ENCODE data around the gene THOC5. TPM values are rescaled to one million over a fixed set of nuclear protein-coding genes. Genes with fewer than 3 reads are reported as not detected.

The THOC5 gene
- polyA plus RNA-seq, 1 donor from 2014 or later: 33.4 TPM

- no peak for TF ChIP-seq MXI1 (conservative IDR thresholded peaks at IDR 0.05; ENCODE audit: poor library complexity, severe bottlenecking)
- TF ChIP-seq, protein P1, sequence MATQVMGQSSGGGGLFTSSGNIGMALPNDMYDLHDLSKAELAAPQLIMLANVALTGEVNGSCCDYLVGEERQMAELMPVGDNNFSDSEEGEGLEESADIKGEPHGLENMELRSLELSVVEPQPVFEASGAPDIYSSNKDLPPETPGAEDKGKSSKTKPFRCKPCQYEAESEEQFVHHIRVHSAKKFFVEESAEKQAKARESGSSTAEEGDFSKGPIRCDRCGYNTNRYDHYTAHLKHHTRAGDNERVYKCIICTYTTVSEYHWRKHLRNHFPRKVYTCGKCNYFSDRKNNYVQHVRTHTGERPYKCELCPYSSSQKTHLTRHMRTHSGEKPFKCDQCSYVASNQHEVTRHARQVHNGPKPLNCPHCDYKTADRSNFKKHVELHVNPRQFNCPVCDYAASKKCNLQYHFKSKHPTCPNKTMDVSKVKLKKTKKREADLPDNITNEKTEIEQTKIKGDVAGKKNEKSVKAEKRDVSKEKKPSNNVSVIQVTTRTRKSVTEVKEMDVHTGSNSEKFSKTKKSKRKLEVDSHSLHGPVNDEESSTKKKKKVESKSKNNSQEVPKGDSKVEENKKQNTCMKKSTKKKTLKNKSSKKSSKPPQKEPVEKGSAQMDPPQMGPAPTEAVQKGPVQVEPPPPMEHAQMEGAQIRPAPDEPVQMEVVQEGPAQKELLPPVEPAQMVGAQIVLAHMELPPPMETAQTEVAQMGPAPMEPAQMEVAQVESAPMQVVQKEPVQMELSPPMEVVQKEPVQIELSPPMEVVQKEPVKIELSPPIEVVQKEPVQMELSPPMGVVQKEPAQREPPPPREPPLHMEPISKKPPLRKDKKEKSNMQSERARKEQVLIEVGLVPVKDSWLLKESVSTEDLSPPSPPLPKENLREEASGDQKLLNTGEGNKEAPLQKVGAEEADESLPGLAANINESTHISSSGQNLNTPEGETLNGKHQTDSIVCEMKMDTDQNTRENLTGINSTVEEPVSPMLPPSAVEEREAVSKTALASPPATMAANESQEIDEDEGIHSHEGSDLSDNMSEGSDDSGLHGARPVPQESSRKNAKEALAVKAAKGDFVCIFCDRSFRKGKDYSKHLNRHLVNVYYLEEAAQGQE (IDR thresholded peaks at IDR 0.05; ENCODE audit: borderline replicate concordance): peak; percentile 54
- H3K4me2 ChIP-seq (ENCODE audit: low read length): no peak overlapping the region
- no peaks in the 10 kb centered on the region for H4K20me1 ChIP-seq (ENCODE audit: insufficient read depth)
- peak overlapping the region; percentile 30 for H3K4me3 ChIP-seq (ENCODE audit: low read length)
- H3K9ac ChIP-seq (ENCODE audit: low read length): no peak overlapping the region
- H3K9me3 ChIP-seq (ENCODE audit: low read length): no peaks in the 10 kb centered on the region
- peak overlapping the region; percentile 49 for H3K27ac ChIP-seq (ENCODE audit: low read length)
- H2AFZ ChIP-seq (ENCODE audit: low read depth, low read length): no peak overlapping the region
- no peaks in the 10 kb centered on the region for H3K9me2 ChIP-seq (ENCODE audit: insufficient read depth, low read length)
- no peaks in the 10 kb centered on the region for H3F3A ChIP-seq (ENCODE audit: insufficient read depth, low read length, poor library complexity, severe bottlenecking)
- no peaks in the 10 kb centered on the region for H3K79me2 ChIP-seq (replicated peaks; ENCODE audit: insufficient read depth, low read length)
- no peaks in the 10 kb centered on the region for H3K27me3 ChIP-seq (ENCODE audit: insufficient read depth, low read depth, low read length)
- H3K36me3 ChIP-seq (ENCODE audit: insufficient read depth, low read length): no peaks in the 10 kb centered on the region
Measured at GRCh38 chr22:29456211-29456671, 97.3 kb downstream of the THOC5 start.

Other genes with a start within 250 kb of the THOC5 start
- gene GAS2L1, start 247.1 kb downstream of the THOC5 start, polyA plus RNA-seq: 0.77 and 2.3 TPM in 2 replicates
- gene RASL10A, start 238.1 kb downstream of the THOC5 start, polyA plus RNA-seq: 0.26 and 3.0 TPM in 2 replicates
- 43.8 and 44.3 TPM in 2 replicates for gene AP1B1, start 165.2 kb downstream of the THOC5 start, polyA plus RNA-seq
- not detected in 2 replicates for gene RFPL1, start 115.2 kb downstream of the THOC5 start, polyA plus RNA-seq
- gene NEFH, start 73.5 kb downstream of the THOC5 start, polyA plus RNA-seq: 0.05 and 0.42 TPM in 2 replicates
- 229 and 244 TPM in 2 replicates for gene NIPSNAP1, start 27.4 kb upstream of the THOC5 start, polyA plus RNA-seq
- 17.0 and 18.7 TPM in 2 replicates for gene NF2, start 49.9 kb upstream of the THOC5 start, polyA plus RNA-seq
- gene CABP7, start 166.2 kb upstream of the THOC5 start, polyA plus RNA-seq: 0.67 and 0.90 TPM in 2 replicates
- 54.9 and 57.9 TPM in 2 replicates for gene ZMAT5, start 213.2 kb upstream of the THOC5 start, polyA plus RNA-seq
- gene UQCR10, start 213.6 kb upstream of the THOC5 start, polyA plus RNA-seq: 192 and 234 TPM in 2 replicates